WTC11 (cell line): ENCODE data around the gene LTBP1. TPM values are rescaled to one million over a fixed set of nuclear protein-coding genes. Genes with fewer than 3 reads are reported as not detected.

Experiments
- ATAC-seq: fragments of 200-7000 bp; cut with Tn5 transposase; 2 replicates; pipeline ENCODE4 v1.10.0; 2021; ENCODE audit warnings: mild to moderate bottlenecking, moderate library complexity
- CTCF ChIA-PET: fragments of 300-600 bp; sonication (Branson Sonifier 250); formaldehyde crosslinking; loops from one replicate; lab custom pipeline; 2021; ENCODE audit warnings: antibody characterized with exemption; lab: Charles Lee
- POLR2A ChIA-PET: fragments of 350-600 bp; sonication (Branson Sonifier 250); formaldehyde crosslinking; loops from one replicate; lab custom pipeline; 2021; ENCODE audit warnings: antibody characterized with exemption; lab: Charles Lee
- DNase-seq: peaks from one replicate; pipeline ENCODE4 v3.0.0; 2021; ENCODE audit warnings: low spot score
- H3K27ac Mint-ChIP-seq: 2 replicates; pipeline ENCODE4 v1.8.0; 2021; ENCODE audit warnings: mixed read lengths
- H3K27me3 Mint-ChIP-seq: 2 replicates; pipeline ENCODE4 v1.8.0; 2021; ENCODE audit warnings: low read depth, mild to moderate bottlenecking, moderate library complexity, mixed read lengths
- H3K36me3 Mint-ChIP-seq: 2 replicates; pipeline ENCODE4 v1.8.0; 2021; ENCODE audit warnings: mixed read lengths
- H3K4me1 Mint-ChIP-seq: 2 replicates; pipeline ENCODE4 v1.8.0; 2022; ENCODE audit warnings: mixed read lengths
- H3K4me3 Mint-ChIP-seq: 2 replicates; pipeline ENCODE4 v1.8.0; 2021; ENCODE audit warnings: mild to moderate bottlenecking, moderate library complexity, mixed read lengths
- H3K9me3 Mint-ChIP-seq: 2 replicates; pipeline ENCODE4 v1.8.0; 2021; ENCODE audit warnings: mixed read lengths
- AFF4 ChIP-seq: sonication (generic); formaldehyde crosslinking; IDR thresholded peaks from 2 replicates; pipeline ENCODE4 v1.8.1; 2023; ENCODE audit warnings: mild to moderate bottlenecking, missing genetic modification reagents, borderline replicate concordance
- ARID4B ChIP-seq: sonication (generic); formaldehyde crosslinking; IDR thresholded peaks from 2 replicates; pipeline ENCODE4 v1.8.0; 2023; ENCODE audit warnings: missing genetic modification reagents, mild to moderate bottlenecking, borderline replicate concordance
- E2F1 ChIP-seq: sonication (generic); formaldehyde crosslinking; IDR thresholded peaks from 2 replicates; pipeline ENCODE4 v1.8.0; 2022; ENCODE audit warnings: mild to moderate bottlenecking, missing genetic modification reagents
- ELF4 ChIP-seq: sonication (generic); formaldehyde crosslinking; IDR thresholded peaks from 2 replicates; pipeline ENCODE4 v1.8.1; 2022; ENCODE audit warnings: low read depth, mild to moderate bottlenecking, moderate library complexity, missing genetic modification reagents
- EMX1 ChIP-seq: fragments of 250-450 bp; sonication (Bioruptor Pico); IDR thresholded peaks from 2 replicates; pipeline ENCODE4 v1.8.0; 2021; ENCODE audit warnings: mild to moderate bottlenecking
- FOXP4 ChIP-seq: sonication (generic); formaldehyde crosslinking; IDR thresholded peaks from 2 replicates; pipeline ENCODE4 v1.8.0; 2022; ENCODE audit warnings: mild to moderate bottlenecking, missing genetic modification reagents
- HMGA2 ChIP-seq: fragments of 250-450 bp; sonication (Bioruptor Pico); IDR thresholded peaks from 2 replicates; pipeline ENCODE4 v1.4.0; 2021; ENCODE audit warnings: mild to moderate bottlenecking, moderate library complexity
- IRF2 ChIP-seq: sonication (generic); formaldehyde crosslinking; IDR thresholded peaks from 2 replicates; pipeline ENCODE4 v1.8.0; 2022; ENCODE audit warnings: low read depth, missing genetic modification reagents, borderline replicate concordance
- MXD4 ChIP-seq: fragments of 250-450 bp; sonication (Bioruptor Pico); IDR thresholded peaks from 2 replicates; pipeline ENCODE4 v1.8.0; 2021; ENCODE audit warnings: mild to moderate bottlenecking, moderate library complexity, borderline replicate concordance
- NFATC4 ChIP-seq: fragments of 250-450 bp; sonication (Bioruptor Pico); IDR thresholded peaks from 2 replicates; pipeline ENCODE4 v1.9.0; 2021; ENCODE audit warnings: mild to moderate bottlenecking
- NR2C2 ChIP-seq: sonication (generic); formaldehyde crosslinking; IDR thresholded peaks from 2 replicates; pipeline ENCODE4 v1.8.0; 2022; ENCODE audit warnings: mild to moderate bottlenecking, missing genetic modification reagents
- TEAD1 ChIP-seq: sonication (generic); formaldehyde crosslinking; IDR thresholded peaks from 2 replicates; pipeline ENCODE4 v1.8.0; 2022; ENCODE audit warnings: mild to moderate bottlenecking, missing genetic modification reagents
- ZBTB43 ChIP-seq: sonication (generic); formaldehyde crosslinking; IDR thresholded peaks from 2 replicates; pipeline ENCODE4 v1.8.1; 2023; ENCODE audit warnings: mild to moderate bottlenecking, missing genetic modification reagents
- ZNF263 ChIP-seq: sonication (generic); formaldehyde crosslinking; IDR thresholded peaks from 2 replicates; pipeline ENCODE4 v1.8.1; 2022; ENCODE audit warnings: low read depth, mild to moderate bottlenecking, moderate library complexity, missing genetic modification reagents
- ZNF532 ChIP-seq: fragments of 250-450 bp; sonication (Bioruptor Pico); IDR thresholded peaks from 2 replicates; pipeline ENCODE4 v1.9.0; 2021; ENCODE audit warnings: mild to moderate bottlenecking, borderline replicate concordance
- total RNA-seq: library from RNA; stranded (reverse); gene quantifications from 3 replicates; pipeline ENCODE4 v1.2.3, GENCODE V29; 2021

Gene LTBP1
- total RNA-seq, 1 experiment from 2014 or later = 33.6 TPM

- no peak for DNase-seq
- Mint-ChIP-seq H3K4me3 (no peak overlapping the region), H3K4me1 (no peaks in the 10 kb centered on the region), H3K36me3 (no peaks in the 10 kb centered on the region), H3K27me3 (no peaks in the 10 kb centered on the region), H3K9me3 (no peaks in the 10 kb centered on the region), H3K27ac (no peak overlapping the region)
- TF ChIP-seq IRF2 (CRISPR knock-in tag) = no peak
- CTCF ChIA-PET = no interaction called here
- ATAC-seq = no peak
- POLR2A ChIA-PET = interaction anchor here (0.9 kb wide), 1 partner anchor 70 kb away, joined by 3 read pairs; no protein-coding TSS in a partner anchor
Observed at GRCh38 chr2:33178209-33178608, 231.5 kb downstream of the LTBP1 start.

GRCh38 chr2:33180915-33181314, 234.2 kb downstream of the LTBP1 start:
- ATAC-seq = no peak
- no peaks in the 10 kb centered on the region for H3K9me3 Mint-ChIP-seq
- no peak for DNase-seq
- ChIA-PET CTCF (no interaction called here), POLR2A (no interaction called here)
- no peaks in the 10 kb centered on the region for H3K36me3 Mint-ChIP-seq
- TF ChIP-seq ZNF532 (CRISPR knock-in tag) (no peak), ZBTB43 (CRISPR knock-in tag) (no peak), ELF4 (CRISPR knock-in tag) (no peak), TEAD1 (CRISPR knock-in tag) (no peak), ARID4B (CRISPR knock-in tag) (no peak), MXD4 (CRISPR knock-in tag) (no peak), E2F1 (CRISPR knock-in tag) (no peak)
- no peak overlapping the region for H3K4me3 Mint-ChIP-seq
- H3K27ac Mint-ChIP-seq = no peak overlapping the region
- no peaks in the 10 kb centered on the region for H3K4me1 Mint-ChIP-seq
- no peaks in the 10 kb centered on the region for H3K27me3 Mint-ChIP-seq

- Mint-ChIP-seq H3K27ac (no peak overlapping the region), H3K4me1 (no peaks in the 10 kb centered on the region), H3K9me3 (no peaks in the 10 kb centered on the region), H3K4me3 (no peak overlapping the region), H3K27me3 (no peaks in the 10 kb centered on the region), H3K36me3 (no peaks in the 10 kb centered on the region)
- ATAC-seq (no peak), DNase-seq (no peak)
- ChIA-PET POLR2A (no interaction called here), CTCF (no interaction called here)
- no peak for TF ChIP-seq FOXP4
- TF ChIP-seq ZNF263 (CRISPR knock-in tag) = no peak
- no peak for TF ChIP-seq HMGA2 (CRISPR knock-in tag)
- TF ChIP-seq NFATC4 = no peak
- TF ChIP-seq AFF4 = no peak
- no peak for TF ChIP-seq NR2C2 (CRISPR knock-in tag)
- TF ChIP-seq EMX1 (CRISPR knock-in tag) = no peak
Observed at GRCh38 chr2:33181466-33181865, 234.7 kb downstream of the LTBP1 start.
